NCI-H2227 (cell line): ENCODE measurements around the gene FAM50B.

Source experiments
- DNase-seq: peaks from one replicate; lab custom pipeline; 2025; ENCODE audit not compliant: unreplicated experiment; lab: John Stamatoyannopoulos, UW

Gene FAM50B

GRCh38 chr6:3848925-3849605 is at the start of gene FAM50B:
Gene FAM50B, plus strand, starts transcription at chr6:3849373. Its CDS starts 439 bp downstream, at chr6:3849812.
- peak; percentile 94 for DNase-seq

GRCh38 chr6:3799719-3800118 is 49.5 kb upstream of the FAM50B start:
- no peak for DNase-seq

- DNase-seq: no peak
Measured at GRCh38 chr6:3800850-3801591, 48.2 kb upstream of the FAM50B start.

GRCh38 chr6:3801960-3802359 is 47.2 kb upstream of the FAM50B start:
- DNase-seq: no peak

- no peak for DNase-seq
Measured at GRCh38 chr6:3803627-3804468, 45.3 kb upstream of the FAM50B start.

GRCh38 chr6:3804964-3805363 is 44.2 kb upstream of the FAM50B start:
- DNase-seq: no peak

- no peak for DNase-seq
Measured at GRCh38 chr6:3805448-3806123, 43.6 kb upstream of the FAM50B start.

- no peak for DNase-seq
Measured at GRCh38 chr6:3806169-3806922, 42.8 kb upstream of the FAM50B start.

GRCh38 chr6:3808199-3808598 is 41.0 kb upstream of the FAM50B start:
- no peak for DNase-seq

GRCh38 chr6:3808759-3809514 is 40.2 kb upstream of the FAM50B start:
- no peak for DNase-seq

- DNase-seq: no peak
Measured at GRCh38 chr6:3809515-3809891, 39.7 kb upstream of the FAM50B start.

- no peak for DNase-seq
Measured at GRCh38 chr6:3809982-3810381, 39.2 kb upstream of the FAM50B start.

- DNase-seq: no peak
Measured at GRCh38 chr6:3811191-3811590, 38.0 kb upstream of the FAM50B start.

GRCh38 chr6:3812596-3812995 is 36.6 kb upstream of the FAM50B start:
- DNase-seq: no peak

- DNase-seq: no peak
Measured at GRCh38 chr6:3813150-3813780, 35.9 kb upstream of the FAM50B start.

- no peak for DNase-seq
Measured at GRCh38 chr6:3813918-3814317, 35.3 kb upstream of the FAM50B start.

GRCh38 chr6:3814539-3814938 is 34.6 kb upstream of the FAM50B start:
- no peak for DNase-seq

- DNase-seq: no peak
Measured at GRCh38 chr6:3816251-3816650, 32.9 kb upstream of the FAM50B start.
